HG03108 (cell line): ENCODE data around the gene CARS2.
A peak's percentile ranks its signal among the peaks of the same experiment; 100 is the strongest.

Source experiments
- ATAC-seq: cut with Tn5 transposase; IDR thresholded peaks from one replicate; pipeline ENCODE4 v1.9.1; 2021; ENCODE audit warnings: moderate library complexity; ENCODE audit not compliant: unreplicated experiment

The CARS2 gene

DNA sequence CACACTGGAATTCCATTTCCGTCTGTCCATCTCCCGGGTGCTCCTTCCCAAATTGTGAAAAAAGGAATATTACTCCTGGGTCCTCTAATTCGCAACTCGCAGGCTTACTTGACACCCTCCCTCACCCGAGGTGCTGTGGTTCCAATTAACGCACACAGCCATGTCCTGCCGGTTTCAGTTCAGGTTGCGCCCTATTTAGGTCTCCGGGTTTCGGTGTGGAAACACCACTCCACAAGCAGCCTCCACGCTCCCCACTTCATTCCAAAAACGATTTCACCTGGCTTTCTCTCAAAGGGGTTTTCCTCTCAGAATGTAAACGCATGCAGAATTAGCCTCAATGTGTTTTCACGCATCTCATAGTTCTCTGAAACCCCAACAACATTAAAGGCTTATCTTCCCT is 52.6 kb downstream of the CARS2 start:
- no peak for ATAC-seq

DNA sequence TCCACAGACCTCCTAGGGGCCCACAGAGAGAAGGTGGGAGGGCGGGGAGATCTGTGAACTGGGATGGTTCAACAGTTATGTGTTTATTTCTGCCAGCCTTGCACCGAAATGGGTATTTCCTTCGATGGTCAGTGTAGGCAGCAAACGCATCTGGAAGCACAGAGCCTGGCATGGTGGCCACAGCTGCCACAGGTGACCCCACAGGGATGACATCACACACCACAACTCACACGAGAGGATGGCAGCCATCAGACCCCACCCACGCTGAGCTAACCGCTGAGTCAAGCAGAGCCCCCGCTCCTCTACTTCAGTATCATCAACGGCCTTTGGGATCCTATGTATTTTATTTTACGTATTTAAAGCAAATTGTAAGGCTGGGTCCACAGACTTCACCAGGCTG is 53.2 kb downstream of the CARS2 start:
- no peak for ATAC-seq

DNA sequence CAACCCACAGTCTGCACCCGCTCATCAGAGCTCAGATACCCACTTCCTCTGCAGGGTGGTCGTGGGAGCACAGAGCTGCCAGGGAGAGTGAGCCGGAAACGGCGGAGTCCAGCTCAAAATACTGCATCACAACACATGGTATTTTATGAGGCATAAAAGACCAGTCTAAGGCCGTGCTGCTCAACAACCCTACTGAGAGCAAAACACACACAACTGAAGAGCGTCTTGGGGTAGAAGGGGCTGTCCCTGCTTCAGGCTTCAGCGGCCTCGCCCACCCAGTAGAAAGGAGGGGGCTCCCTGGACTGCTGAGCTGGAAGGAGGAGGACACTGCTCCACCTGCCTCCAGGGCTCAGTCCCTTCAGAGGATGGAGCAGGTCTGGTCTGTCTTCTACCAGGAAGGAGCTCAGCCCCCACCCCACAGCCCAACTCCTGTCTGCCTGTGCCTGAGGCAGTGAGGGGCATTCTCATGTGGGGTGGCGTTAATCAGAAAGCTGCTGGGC is 53.6 kb downstream of the CARS2 start:
- ATAC-seq: no peak

DNA sequence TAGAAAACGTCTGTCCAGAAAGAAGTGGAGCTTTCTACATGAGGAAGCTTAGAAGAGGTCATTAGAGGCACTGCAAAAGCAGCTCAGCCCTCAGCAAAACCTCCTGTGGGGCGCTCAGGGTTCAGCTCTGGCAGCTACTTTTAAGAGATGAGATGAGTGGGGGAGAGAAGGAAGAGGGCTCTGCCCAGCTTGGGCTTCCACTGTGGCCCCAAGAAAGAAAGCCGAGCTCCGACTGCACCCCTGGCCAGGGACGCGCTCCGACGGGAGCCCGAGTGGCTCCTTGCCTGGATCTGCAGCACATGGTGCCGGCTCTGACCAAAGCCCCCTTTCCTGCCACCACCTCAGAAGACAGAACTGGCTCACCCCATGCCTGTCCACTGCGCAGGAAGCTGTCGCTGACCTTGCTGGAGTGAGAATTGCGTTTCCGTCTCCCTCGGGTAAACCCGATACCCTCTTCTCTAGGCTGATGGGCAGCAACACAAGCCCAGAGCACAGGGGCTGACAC is 54.1 kb downstream of the CARS2 start:
- ATAC-seq: no peak

DNA sequence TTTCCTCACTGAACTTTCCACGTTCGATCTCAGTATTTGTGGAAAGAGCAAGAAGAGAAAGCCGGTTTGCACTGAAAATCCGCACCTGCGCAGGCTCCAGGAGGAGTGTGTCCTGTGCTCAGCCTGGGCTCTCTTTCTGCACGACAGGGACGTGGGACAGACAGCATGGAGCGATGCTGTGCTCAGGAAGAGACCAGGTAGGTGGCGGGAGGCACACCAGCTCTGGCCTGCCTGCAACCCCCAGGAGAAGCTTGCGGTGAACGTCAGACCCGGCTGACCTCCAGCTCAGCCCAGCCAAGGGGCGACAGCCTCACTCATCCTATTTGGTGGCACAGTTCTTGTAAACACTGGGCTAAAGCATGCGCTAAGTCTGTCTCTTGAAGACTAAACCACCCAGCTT is 54.6 kb downstream of the CARS2 start:
- no peak for ATAC-seq

DNA sequence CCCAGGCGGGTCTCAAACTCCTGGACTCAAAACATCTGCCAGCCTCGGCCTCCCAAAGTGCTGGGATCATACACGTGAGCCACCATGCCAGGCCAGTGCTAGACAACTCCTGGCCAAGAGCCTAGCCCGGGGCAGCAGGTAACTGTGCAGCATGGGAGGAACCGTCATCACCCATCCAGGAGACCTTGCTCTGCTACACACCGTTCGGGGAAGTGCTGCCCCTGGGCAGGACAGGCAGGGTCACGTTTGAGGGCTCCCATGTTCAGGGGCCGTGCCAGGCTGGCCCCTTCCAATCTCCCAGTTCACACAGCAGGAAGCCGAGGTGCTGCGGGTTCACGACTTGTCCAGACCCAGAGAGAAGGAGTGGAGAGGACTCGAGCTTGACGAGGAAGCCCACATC is 55.5 kb downstream of the CARS2 start:
- ATAC-seq: no peak

DNA sequence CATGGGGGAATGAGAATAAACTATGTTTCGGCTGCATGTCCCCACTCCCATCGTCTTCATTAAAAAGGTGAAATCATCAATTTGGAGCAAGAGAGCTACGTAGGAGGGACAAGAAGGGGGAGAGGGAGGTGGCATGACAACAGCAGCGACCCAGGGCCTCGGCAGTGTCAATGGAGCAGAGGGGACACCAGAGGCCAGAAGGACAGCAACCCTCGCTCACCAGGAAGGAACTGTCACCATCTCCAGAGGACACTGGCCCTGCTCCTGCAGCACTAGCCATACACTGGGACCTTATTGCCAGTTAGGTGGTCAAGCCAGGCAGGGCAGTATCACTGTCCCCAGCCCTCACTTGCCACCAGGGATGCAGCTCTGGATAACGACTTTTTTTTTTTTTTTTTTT is 56.4 kb downstream of the CARS2 start:
- ATAC-seq: no peak

DNA sequence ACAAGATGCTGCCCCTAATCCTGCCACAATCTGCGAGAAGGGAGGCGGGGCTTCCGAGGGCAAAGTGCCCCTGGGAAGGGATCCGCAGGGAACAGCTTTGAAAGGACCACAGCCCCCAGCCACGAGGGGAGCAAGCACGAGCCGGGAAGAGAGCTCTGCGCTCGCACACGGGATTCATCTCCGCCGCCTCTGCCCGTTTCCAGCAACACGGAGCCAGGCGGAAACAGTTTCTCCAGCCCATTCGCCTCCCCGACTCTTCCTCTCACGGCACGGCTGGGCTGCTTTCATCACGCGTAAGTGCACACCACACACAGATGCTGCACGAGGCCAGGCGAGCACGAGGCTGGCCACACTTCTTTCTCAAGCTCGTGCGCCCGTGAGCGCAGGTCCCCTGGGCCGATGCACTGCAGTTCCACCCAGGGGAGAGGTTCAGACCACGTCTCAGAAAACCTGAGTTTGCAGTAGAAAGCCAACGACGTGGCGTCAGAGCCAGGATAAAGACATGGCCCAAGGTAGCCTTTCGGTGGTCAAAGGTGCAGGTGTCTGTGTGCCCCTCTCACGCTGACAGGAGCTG is 57.0 kb downstream of the CARS2 start:
- no peak for ATAC-seq

DNA sequence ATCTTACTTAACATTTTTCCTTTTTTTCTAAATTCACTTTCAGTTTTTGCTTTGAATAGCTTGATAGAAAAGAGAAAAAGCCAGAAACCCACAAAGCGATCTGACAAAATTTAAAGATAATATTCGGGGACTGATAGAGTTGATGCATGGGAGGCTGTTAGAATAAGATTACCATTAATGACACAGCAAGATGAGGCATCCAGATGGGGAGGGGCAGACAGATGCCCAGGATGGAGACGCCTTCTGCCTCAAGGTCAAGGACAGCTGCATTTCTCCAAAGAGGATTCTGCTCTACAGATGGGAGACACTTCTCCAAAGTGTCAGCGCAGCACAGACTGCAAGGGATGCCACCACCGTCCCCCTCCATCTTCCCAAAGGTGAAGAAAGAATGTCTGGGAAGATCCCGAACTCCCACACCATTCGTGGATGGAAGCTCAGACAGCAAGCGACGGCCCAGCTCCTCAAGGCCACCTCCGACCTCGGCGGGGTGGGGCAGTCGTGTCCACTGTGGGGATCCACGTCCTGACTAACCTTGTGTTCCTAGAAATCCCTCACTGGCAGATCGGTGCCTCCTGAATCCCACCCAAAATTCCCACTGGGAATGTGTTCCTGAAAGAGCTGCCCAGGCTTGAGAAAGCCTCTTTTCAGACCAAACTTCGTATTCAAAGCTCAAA is 57.6 kb downstream of the CARS2 start:
- ATAC-seq: no peak

DNA sequence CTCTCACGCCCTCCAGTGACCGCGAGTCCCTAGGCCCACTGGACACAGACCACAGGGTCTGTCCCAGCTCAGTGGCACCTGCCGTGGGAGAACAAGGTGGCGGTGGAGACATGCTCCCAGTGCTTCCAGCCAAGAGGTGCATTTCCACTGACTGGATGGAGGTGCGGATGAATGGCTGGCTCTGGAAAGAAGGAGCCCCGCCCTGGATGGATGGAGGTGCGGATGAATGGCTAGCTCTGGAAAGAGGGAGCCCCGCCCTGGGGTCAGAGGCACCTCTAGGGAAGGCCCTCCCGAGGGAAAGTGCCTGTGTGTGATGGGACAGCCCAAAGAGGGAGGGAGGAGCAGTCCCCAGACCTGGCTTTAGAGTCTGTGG is 58.6 kb downstream of the CARS2 start:
- no peak for ATAC-seq

DNA sequence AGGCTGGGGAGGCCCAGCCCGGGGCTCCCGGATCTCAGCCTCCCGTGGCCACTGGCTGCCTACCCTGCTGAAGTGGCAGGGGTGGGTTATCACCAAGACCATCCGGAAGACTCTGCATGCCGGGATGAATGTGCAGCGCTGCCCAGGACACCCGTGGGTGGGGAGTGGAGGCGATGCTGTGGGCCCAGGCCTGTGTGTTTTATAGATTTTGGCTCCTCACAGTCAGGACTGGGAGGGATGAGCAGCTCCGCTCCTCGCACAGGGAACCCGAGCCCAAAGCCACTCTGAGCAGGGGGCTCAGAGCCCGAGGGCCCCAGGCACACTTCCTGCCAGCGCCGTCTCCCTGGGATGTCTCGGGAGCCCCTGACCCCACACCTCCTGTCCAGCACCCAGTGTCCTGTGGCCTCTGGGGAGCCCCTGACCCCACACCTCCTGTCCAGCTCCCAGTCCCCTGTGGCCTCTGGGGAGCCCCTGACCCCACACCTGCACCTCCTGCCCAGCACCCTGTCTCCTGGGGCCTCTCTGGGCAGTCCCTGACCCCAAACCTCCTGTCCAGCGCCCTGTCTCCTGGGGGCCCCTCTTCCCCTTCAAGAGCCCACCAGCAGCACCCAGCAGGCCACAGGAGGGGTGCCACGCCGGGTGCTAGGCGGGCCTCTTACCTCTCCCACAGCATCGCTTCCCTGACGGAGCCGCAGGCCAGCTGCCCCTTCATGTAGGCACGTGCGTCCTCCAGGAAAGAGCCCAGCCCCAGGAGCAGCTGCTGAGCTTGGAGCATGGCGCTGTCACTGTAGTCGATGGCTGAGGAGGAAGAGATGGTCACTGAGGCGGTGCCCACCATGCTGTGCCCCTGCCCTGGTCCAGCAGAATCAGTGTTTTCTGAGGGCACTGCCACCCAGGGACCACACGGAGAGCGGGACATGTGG is 59.2 kb downstream of the CARS2 start:
- ATAC-seq: no peak

DNA sequence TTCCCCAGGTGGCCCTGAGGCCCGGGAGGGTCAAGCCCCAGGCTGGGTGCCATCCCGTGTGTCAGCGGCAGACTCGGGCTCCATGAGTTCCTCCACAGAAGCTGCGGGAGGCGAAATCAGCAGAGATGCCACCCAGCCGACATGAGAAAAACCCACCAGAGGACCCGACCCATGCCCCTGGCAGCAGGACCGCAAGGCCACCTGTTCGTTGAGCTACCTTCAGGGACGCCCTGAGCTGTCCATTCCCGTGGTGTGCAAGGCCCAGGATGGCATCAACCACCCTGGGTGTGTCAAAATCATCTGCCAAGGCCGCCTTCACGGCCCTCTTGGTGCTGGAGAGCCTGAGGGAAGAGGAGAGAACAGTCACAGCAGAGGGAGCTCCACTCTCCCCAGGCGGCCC is 60.2 kb downstream of the CARS2 start:
- no peak for ATAC-seq

DNA sequence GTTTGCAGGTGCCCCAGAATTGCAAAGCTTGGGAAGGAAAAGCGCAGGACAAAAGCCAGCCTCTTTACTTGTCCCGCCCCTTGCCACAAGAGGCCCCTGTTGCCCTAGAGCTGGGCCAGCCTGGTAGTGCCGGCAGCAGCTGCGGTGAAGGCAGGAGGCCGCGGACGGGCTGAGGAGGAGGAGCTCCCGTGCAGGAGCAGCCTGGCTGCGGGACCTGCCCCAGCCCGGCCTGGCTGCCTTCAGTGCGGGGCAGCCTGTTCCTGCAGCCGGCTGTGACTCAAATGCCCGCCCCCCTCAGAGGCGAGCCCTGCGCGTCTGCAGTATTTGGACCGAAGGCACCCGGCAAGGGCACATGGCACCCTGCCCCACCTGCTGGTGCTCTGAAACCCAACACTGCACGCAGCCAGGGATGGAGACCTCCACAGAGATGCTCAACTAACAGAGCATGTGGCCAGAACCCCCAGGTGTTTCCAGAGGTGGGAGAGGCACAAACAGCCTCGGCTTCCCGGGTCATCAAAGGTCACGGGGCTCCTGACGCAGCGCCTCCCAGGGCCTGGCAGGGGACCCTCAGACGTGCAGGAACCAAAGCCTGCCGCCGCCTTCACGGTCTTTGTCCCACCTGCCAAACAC is 60.9 kb downstream of the CARS2 start:
- ATAC-seq: peak; percentile 77

DNA sequence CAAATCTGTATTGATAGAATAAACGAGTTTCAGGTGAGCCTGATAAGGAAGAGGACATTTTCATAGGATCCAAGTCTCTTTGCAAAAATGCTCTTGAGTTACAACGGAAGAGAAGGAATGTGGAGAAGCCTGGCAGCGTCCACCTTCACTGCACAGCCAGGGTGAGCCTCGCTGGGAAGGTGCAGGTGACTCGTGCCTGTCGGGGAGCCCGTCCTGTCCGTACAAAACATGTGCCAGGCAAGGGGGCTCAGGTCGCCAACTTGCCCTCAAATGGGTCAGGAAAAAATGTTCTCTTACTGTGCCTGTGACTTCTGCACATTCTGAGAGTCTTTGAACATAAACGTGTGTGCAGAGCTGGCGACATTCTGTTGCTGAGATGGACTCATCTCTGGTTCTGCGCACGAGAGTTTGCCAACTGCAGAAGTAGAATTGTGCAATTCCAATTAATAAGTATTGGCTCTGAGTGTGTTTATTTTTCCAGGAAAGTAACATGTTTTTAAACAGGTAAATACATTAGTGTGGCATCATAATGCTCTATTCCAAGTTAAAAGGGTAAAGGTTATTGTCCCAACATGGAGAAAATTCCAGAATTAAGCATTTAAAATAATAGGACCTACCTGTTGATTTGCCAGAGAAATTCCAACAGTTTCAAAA is 62.0 kb downstream of the CARS2 start:
- ATAC-seq: no peak

DNA sequence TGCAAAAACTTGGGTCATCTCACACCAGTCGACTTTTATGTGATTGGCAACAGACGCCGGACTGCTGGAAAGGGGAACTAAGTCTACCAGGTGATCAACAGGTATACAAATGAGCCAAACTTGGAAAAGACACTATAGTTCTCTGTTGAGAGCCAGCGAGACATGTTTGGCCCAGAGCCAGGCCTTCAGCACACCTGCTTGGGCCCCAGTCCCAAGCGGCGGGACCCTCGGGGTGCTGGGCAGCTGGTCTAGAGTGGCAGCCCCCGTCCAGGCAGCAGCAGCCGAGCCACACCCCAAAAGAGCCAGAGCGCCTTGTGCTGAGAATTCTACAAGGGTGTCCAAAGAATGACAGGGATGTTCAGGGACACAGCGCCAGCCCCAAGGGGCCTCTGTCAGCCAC is 62.6 kb downstream of the CARS2 start:
- no peak for ATAC-seq

DNA sequence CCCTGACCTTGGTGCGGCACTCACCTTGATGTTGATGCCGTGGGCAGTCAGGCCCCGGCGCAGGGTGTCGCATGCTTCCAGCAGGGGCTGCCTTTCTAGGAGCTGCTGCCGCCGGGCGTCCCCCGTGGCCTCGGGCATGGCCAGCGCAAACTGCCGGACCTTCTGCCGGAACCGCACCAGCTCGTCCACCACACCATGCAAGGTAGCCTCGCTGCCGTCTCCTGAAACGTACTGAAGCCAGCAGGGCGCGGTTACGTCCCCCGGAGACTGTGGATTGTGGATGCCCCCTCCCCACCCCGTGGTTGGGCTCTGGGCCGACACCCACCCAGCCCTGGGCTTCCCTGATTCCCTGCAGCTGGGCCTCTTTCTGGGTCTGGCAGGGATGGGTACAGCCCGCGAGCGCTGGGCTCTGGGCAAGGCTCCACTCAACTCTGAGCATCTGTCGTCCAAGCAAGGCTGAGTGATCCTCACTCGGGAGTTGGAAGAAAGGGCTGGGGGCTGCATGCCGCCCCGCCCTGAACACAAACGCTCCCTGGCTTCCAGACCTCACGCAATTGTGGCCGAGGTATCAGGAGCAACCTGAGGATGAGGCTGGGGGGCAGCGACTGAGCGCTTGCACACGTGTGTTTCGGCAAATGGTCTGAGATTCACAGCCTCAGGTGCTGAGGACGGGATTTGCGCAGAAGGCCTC is 63.5 kb downstream of the CARS2 start:
- ATAC-seq: no peak

DNA sequence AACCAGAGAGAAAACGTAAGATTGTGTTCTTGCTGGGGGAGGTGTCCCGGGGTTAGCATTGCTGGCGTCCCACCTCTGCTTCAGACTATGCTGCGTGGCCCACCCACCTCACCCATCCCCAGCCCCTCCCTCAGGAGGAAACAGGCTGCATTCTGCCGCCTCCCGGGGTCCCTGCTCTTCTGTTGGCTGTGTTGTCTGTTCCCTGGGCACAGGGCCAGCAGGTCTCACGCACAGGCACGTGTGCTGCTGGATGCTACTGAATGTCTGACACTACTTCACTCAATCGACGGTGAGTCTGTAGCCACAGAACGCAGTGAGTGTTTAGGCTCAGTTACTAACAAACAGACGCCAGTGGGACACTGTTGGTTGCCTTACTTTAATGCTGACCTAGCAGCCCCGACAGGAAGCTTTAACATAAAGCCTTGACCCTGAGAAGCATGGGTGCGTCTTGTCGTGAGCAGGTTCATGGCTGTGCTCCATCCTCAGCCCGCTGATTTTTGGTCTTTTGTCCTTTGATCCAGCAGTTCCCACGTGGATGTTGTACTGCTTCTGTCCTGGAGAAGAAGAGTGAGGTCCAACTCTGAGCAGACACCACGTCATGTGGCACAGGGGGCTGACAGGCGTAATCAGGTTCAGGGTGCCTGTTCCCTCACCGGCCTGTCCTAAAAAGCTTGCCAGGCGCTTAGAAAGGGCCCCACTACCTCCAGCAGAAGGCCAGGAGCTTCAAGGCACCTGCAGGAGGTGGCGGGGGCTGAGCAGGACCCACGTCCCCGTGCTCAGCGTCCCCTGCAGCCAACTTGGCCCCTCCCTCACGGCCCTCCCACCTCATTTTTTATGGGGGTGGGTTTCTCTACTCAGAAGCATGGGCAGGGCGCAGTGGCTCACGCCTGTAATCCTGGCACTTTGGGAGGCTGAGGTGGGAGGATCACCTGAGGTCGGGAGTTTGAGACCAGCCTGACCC is 64.6 kb downstream of the CARS2 start:
- ATAC-seq: no peak

DNA sequence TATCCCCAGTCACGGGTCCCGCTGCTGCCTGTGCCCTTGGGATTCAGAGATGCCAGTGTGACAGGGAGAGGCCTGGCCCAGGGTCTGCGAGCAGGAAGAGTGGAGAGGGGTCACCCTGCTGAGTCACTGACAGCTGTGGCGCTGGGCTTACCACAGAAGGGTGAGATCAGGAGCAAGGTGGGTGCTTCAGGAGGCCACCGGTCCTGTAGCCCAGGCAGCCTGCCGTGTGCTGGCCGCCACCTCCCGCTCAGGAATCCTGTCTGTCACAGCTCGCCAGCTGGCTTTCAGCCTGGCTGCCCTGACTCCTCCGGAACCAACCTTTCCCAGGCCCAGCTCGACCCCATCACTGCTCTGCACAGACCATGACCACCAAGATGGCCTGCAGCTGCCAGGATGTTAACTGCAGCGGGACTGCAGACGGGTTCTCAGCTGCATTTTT is 65.3 kb downstream of the CARS2 start:
- ATAC-seq: no peak

DNA sequence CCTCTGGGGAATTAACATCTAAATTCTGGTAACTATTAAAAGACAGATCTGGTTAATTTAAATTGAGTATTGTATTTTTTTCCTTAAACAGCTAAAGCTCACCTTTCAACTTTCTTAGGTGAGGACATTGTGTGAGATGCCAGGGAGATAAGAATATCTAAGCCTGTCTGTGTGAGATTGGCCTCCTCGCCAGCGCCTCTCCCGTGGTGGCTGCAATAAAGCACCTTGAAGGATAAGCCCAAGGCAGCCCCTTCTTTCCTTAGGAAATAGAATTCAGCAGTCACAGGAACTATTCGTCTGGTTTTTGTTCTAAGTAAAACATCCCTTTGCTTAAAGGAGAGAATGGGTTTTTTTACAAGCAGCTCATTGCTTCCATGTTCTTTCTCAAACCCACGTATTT is 66.0 kb downstream of the CARS2 start:
- no peak for ATAC-seq
